NT2/D1 (cell line): ENCODE data around the gene CBY1.

Experiments
- SUZ12 ChIP-seq: IDR thresholded peaks from 2 replicates; pipeline ENCODE4 v1.6.1; 2011; ENCODE audit not compliant: insufficient read length, insufficient read depth; ENCODE audit errors: extremely low read depth
- ZNF274 ChIP-seq: IDR thresholded peaks from 2 replicates; pipeline ENCODE4 v1.6.1; 2011; ENCODE audit warnings: mild to moderate bottlenecking, low read depth, low read length

- TF ChIP-seq ZNF274, result no peak
- TF ChIP-seq SUZ12, result no peak
Observed at GRCh38 chr22:38720350-38720749, 63.9 kb downstream of the CBY1 start.
